Karpas-422 (cell line): ENCODE data around the gene CENPM. TPM values are rescaled to one million over a fixed set of nuclear protein-coding genes. Genes with fewer than 3 reads are reported as not detected.

Experiments
- DNase-seq: peaks from one replicate; pipeline ENCODE4 v3.0.0-alpha.2; 2015
- H2AFZ ChIP-seq: fragments of 200-600 bp; sonication (generic); 2 replicates; pipeline ENCODE4 v1.6.1; 2014; ENCODE audit warnings: antibody characterized with exemption, low read length, mixed read lengths
- H3K27ac ChIP-seq: fragments of 200-600 bp; sonication (generic); 2 replicates; pipeline ENCODE4 v1.5.1; 2014; ENCODE audit warnings: mild to moderate bottlenecking, low read length, moderate library complexity
- H3K27me3 ChIP-seq: fragments of 200-600 bp; sonication (generic); 2 replicates; pipeline ENCODE4 v1.6.1; 2014; ENCODE audit warnings: low read length, mixed read lengths
- H3K36me3 ChIP-seq: fragments of 200-600 bp; sonication (generic); 2 replicates; pipeline ENCODE4 v1.6.1; 2014; ENCODE audit warnings: low read length, mixed read lengths; ENCODE audit not compliant: insufficient read depth
- H3K4me1 ChIP-seq: fragments of 200-600 bp; sonication (generic); 2 replicates; pipeline ENCODE4 v1.6.1; 2014; ENCODE audit warnings: mild to moderate bottlenecking, low read length, mixed read lengths
- H3K4me2 ChIP-seq: fragments of 200-600 bp; sonication (generic); 2 replicates; pipeline ENCODE4 v1.6.1; 2014; ENCODE audit warnings: low read length, low read depth, mild to moderate bottlenecking; ENCODE audit not compliant: poor library complexity, severe bottlenecking
- H3K4me3 ChIP-seq: fragments of 200-600 bp; sonication (generic); 2 replicates; pipeline ENCODE4 v1.5.1; 2014; ENCODE audit warnings: mild to moderate bottlenecking, antibody characterized with exemption, low read length, mixed read lengths
- H3K79me2 ChIP-seq: fragments of 200-600 bp; sonication (generic); 2 replicates; pipeline ENCODE4 v1.6.1; 2014; ENCODE audit warnings: mild to moderate bottlenecking, low read length, mixed read lengths
- H3K9ac ChIP-seq: fragments of 200-600 bp; sonication (generic); 2 replicates; pipeline ENCODE4 v1.6.0; 2014; ENCODE audit warnings: low read length
- H3K9me2 ChIP-seq: fragments of 200-600 bp; sonication (generic), shearing (Covaris generic); replicated peaks from 2 replicates; pipeline ENCODE4 v1.6.0; 2014; ENCODE audit warnings: mild to moderate bottlenecking, low read length, moderate library complexity; ENCODE audit not compliant: insufficient read depth
- H3K9me3 ChIP-seq: fragments of 300-700, 200-600 bp; sonication (generic); 2 replicates; pipeline ENCODE4 v1.6.1; 2014; ENCODE audit warnings: low read length, mixed read lengths
- H4K20me1 ChIP-seq: fragments of 200-600 bp; sonication (generic); 2 replicates; pipeline ENCODE4 v1.6.1; 2014; ENCODE audit warnings: mild to moderate bottlenecking, antibody characterized with exemption, low read length, low read depth; ENCODE audit not compliant: insufficient read depth
- total RNA-seq: library from RNA; depleted of rRNA; stranded (reverse); fragments of >200 nt; shearing (Covaris generic); gene quantifications from 2 replicates; pipeline ENCODE4 v1.2.3, GENCODE V29; 2014; ENCODE audit warnings: low replicate concordance

The CENPM gene
- total RNA-seq, 1 experiment from 2014 or later, result 83.8 TPM

DNA sequence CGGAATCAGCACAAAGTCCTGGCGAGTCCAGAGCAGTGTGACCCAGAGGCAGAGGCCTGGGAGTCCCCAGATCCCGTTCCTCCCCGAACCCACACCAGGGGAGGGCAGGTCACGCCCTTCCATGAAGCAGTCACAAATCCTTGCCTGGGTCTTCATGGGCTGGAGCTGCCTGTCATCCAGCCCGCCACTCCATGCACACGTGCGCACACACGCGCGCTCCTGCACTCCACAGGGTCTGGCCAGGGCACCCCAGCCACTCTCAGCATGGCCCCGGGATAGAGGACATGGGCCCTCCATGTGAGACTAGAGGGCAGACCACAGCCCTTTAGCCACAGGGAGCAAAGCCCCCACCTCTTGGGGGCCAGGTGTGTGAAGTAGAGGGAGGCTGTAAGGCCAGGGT is 14.6 kb downstream of the CENPM start:
- H3K4me3 ChIP-seq, result no peak overlapping the region; the same call in 1 of the 2 replicates
- peak overlapping the region; percentile 40 for H3K4me2 ChIP-seq
- DNase-seq, result no peak
- no peaks in the 10 kb centered on the region for H3K36me3 ChIP-seq
- H3K9me2 ChIP-seq, result no peaks in the 10 kb centered on the region
- peaks cover 99% of the 10 kb centered on the region for H3K4me1 ChIP-seq
- no peaks in the 10 kb centered on the region for H3K27me3 ChIP-seq
- no peak overlapping the region for H2AFZ ChIP-seq
- H3K9ac ChIP-seq, result peak overlapping the region; percentile 63
- H3K9me3 ChIP-seq, result no peaks in the 10 kb centered on the region
- H3K79me2 ChIP-seq, result no peaks in the 10 kb centered on the region
- peak overlapping the region; percentile 100 for H3K27ac ChIP-seq
- no peaks in the 10 kb centered on the region for H4K20me1 ChIP-seq

DNA sequence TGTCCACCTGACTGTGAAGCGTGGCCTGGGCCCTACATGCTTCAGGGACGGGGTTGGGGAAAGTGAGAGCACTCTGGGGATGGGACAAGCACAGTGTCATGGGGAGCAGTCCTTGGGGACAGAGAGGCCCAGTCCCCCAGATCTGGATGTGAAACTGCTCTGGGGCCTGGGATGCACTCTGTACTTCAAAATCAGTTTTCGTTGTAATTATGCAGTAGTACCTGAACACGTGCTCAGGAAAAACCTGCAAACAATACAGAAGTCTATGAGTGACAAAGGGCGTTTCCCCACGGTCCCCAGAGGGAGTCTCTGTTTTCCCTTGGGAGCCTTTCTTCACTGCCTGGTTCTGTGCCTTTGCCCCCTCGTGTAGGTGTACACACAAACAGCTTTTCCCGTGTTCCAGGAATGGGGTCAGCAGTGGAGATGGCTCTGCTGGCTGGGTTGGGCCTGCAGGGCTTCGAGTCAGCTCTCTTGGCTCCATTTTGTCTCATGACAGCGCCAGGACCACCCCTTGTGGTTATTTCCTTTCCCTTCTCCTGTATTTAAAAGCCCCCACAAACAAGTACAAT is 15.2 kb downstream of the CENPM start:
- H3K9me2 ChIP-seq, result no peaks in the 10 kb centered on the region
- no peaks in the 10 kb centered on the region for H3K27me3 ChIP-seq
- peak overlapping the region; percentile 100 for H3K27ac ChIP-seq
- no peaks in the 10 kb centered on the region for H4K20me1 ChIP-seq
- peak overlapping the region; percentile 63 for H3K9ac ChIP-seq
- no peaks in the 10 kb centered on the region for H3K36me3 ChIP-seq
- DNase-seq, result peak; percentile 93
- H3K4me3 ChIP-seq, result no peak overlapping the region; the same call in 1 of the 2 replicates
- no peaks in the 10 kb centered on the region for H3K9me3 ChIP-seq
- no peak overlapping the region for H2AFZ ChIP-seq
- H3K4me1 ChIP-seq, result peaks cover 99% of the 10 kb centered on the region
- no peaks in the 10 kb centered on the region for H3K79me2 ChIP-seq
- H3K4me2 ChIP-seq, result peak overlapping the region; percentile 40

DNA sequence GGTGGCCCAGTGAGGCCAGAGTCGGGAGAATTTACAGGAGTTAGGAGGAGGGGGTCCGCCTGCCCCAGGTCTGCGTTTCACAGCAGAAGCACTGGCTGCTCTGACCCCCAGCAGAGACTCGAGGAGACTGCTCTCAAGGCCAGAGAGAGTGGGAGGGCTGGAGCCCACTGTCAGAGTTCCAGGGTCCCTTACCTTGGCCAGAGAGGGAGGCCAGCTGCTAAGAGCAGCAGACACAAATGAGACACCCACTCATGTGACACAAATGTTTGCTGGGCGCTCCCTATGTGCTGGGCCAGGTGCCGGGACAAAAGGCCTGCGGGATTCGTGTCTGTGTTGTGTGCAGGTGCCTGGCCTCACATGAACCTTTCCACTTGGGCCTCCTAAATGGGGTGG is 17.5 kb downstream of the CENPM start:
- peak; percentile 73 for DNase-seq
- Histone ChIP-seq H3K4me1 (peaks cover 91% of the 10 kb centered on the region), H2AFZ (no peak overlapping the region), H3K4me3 (no peak overlapping the region), H3K27me3 (no peaks in the 10 kb centered on the region), H4K20me1 (peaks cover 5% of the 10 kb centered on the region; the same call in 1 of the 2 replicates), H3K36me3 (peaks cover 4% of the 10 kb centered on the region; the same call in 1 of the 2 replicates), H3K9me3 (no peaks in the 10 kb centered on the region), H3K4me2 (peak overlapping the region; percentile 43), H3K27ac (peak overlapping the region; percentile 100), H3K9ac (peak overlapping the region; percentile 99), H3K79me2 (peaks cover 11% of the 10 kb centered on the region), H3K9me2 (no peaks in the 10 kb centered on the region)

DNA sequence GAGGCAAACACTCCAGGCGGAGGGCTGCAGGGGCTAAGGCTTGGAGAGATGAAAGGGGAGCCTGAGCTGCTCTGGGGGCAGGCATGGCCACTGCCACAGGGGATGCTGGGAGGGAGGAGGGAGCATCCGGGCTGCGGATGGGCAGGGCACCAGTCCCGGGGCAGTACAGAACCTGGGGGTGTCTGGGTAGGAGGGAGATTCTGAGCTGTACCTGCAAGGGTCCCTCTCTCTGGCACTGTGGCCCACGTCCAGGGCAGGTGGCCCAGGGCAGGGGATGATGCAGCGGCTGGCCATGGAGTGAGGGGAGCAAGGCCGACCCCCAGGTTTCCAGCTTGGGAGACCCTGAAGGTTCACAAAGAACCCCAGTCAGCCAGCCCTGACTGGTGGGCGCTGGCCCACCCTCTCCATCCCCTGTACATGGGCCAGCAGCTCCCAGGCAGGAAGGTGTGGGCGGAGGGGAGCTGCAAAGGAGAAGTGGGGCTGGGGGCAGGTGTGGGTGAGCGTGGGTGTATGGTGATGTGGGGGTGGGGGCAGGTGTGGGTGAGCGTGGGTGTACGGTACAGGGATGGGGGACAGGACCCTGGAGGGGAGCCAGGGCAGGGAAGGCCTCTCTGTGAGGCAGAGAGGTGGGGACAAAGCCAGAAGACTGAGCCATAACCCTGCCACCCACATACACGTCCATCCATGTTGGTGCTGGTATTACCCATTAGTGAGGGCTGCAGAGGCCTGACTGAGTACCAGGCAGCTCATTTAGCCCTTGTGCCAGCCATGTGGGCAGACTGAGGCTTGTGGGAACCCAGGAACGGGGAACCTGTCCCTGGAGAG is 18.1 kb downstream of the CENPM start:
- Histone ChIP-seq H3K9me2 (no peaks in the 10 kb centered on the region), H3K4me2 (peak overlapping the region; percentile 43), H3K4me3 (peak overlapping the region; percentile 23; the same call in 1 of the 2 replicates), H3K9me3 (no peaks in the 10 kb centered on the region), H3K79me2 (peaks cover 12% of the 10 kb centered on the region), H3K4me1 (peaks cover 91% of the 10 kb centered on the region), H3K36me3 (peaks cover 6% of the 10 kb centered on the region; the same call in 1 of the 2 replicates), H3K27ac (peak overlapping the region; percentile 100), H2AFZ (no peak overlapping the region), H3K9ac (peak overlapping the region; percentile 99), H4K20me1 (peaks cover 5% of the 10 kb centered on the region; the same call in 1 of the 2 replicates), H3K27me3 (no peaks in the 10 kb centered on the region)
- peak; percentile 74 for DNase-seq

DNA sequence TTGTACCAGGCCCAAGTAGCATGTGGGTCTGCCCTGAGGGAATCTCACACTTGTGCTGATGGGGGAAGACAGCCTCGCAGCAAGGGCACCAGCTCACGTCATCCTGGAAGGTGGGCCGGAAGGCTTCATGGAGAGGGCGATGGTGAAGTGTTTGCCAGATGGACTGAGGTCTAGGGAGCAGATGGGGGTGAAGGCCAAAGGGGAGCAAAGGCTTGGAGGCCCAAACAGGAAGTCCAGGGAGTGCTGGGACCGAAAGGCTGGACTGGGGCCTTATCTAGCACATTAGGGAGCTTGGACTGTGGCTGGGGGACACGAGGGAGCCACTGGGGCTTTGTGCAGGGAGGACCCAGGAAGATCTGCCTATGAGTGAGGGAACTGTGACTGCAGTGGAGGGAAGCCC is 19.1 kb downstream of the CENPM start:
- H3K27ac ChIP-seq, result peak overlapping the region; percentile 100
- peak; percentile 70 for DNase-seq
- no peak overlapping the region for H3K4me3 ChIP-seq
- H3K27me3 ChIP-seq, result no peaks in the 10 kb centered on the region
- peak overlapping the region; percentile 99 for H3K9ac ChIP-seq
- H3K79me2 ChIP-seq, result peaks cover 16% of the 10 kb centered on the region
- H3K4me2 ChIP-seq, result peak overlapping the region; percentile 43
- H3K36me3 ChIP-seq, result peaks cover 16% of the 10 kb centered on the region; the same call in 1 of the 2 replicates
- no peaks in the 10 kb centered on the region for H3K9me3 ChIP-seq
- peaks cover 5% of the 10 kb centered on the region; the same call in 1 of the 2 replicates for H4K20me1 ChIP-seq
- H3K4me1 ChIP-seq, result peaks cover 91% of the 10 kb centered on the region
- no peak overlapping the region for H2AFZ ChIP-seq
- H3K9me2 ChIP-seq, result no peaks in the 10 kb centered on the region

DNA sequence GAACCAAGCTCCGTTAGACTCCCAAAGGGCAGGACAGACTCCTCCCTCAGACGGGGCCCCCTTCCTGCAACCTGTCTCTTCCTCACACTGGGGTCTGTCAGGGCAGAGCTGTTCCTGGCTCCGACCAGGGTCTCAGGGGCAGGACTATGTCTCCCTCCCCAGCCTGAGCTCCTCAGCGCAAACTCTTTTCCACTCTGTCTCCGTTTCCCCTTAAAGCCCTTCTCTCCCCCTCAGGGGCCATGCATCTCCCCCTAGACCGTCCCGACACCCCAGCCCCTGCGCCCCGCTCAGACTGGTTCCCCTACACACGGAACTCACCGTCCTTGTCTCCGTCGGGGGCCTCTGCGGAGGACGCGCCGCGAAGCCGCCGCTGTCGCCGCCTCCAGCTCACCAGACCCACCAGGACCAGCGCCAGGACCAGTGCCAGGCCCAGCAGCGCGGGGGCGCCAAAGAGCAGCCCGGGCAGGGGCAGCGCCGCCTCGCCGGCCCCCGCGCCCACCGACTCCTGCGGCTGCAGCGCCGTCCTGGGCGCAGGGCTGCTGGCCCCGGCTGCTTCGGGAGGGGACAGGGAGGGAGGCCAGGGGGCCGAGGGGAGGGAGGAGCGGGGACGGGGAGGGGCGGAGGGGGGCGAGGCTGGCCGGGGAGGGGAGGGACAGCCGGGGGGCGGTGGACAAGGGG is 21.0 kb downstream of the CENPM start:
- Histone ChIP-seq H4K20me1 (peaks cover 5% of the 10 kb centered on the region; the same call in 1 of the 2 replicates), H2AFZ (no peak overlapping the region), H3K27ac (peak overlapping the region; percentile 100), H3K79me2 (peaks cover 16% of the 10 kb centered on the region), H3K4me1 (peaks cover 90% of the 10 kb centered on the region), H3K36me3 (peaks cover 20% of the 10 kb centered on the region; the same call in 1 of the 2 replicates), H3K4me3 (peak overlapping the region; percentile 84), H3K9me2 (no peaks in the 10 kb centered on the region), H3K9me3 (no peaks in the 10 kb centered on the region), H3K9ac (peak overlapping the region; percentile 99), H3K4me2 (peak overlapping the region; percentile 84), H3K27me3 (no peaks in the 10 kb centered on the region)
- peak; percentile 93 for DNase-seq

DNA sequence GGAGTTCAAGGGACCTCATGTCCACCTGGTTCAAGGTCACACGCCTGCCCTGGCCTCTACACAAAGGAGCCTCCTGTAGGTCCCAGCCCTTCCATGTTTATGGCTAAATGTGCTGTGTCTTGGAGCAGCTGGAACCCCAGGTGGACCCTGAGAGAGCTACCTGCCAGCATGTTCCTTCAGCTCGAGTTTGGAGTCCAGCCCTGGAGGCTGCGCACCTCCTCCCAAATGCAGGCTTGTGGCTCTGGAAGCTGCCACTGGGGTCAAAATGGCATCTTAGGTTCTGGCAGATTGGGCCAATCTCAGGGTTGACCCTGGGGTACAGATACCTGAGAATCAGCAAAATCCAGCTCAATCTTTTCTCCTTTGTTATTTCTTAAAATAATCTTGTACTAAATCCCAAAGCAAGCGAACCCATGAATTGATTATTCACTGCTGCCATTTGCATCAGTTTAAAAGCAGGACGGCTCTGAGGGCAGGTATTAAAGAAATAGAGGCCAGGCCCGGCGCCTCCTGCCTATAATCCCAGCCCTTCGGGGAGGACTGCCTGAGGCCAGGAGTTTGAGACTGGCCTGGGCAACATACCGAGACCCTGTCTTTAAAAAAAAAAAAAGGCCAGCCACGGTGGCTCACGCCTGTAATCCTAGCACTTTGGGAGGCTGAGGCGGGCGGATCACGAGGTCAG is 23.2 kb downstream of the CENPM start:
- Histone ChIP-seq H3K9me2 (no peaks in the 10 kb centered on the region), H3K4me3 (peak overlapping the region; percentile 39), H3K9me3 (no peaks in the 10 kb centered on the region), H4K20me1 (peaks cover 12% of the 10 kb centered on the region; the same call in 1 of the 2 replicates), H3K27ac (peak overlapping the region; percentile 100), H3K79me2 (peaks cover 16% of the 10 kb centered on the region), H3K4me2 (peak overlapping the region; percentile 73), H3K36me3 (peaks cover 20% of the 10 kb centered on the region; the same call in 1 of the 2 replicates), H3K4me1 (peaks cover 91% of the 10 kb centered on the region), H3K27me3 (no peaks in the 10 kb centered on the region), H3K9ac (peak overlapping the region; percentile 64), H2AFZ (no peak overlapping the region)
- peak; percentile 65 for DNase-seq
